ENCODE results near the gene GPR31.
"Not testable (repeated sequence)": the region's sequence is repeated elsewhere in the genome, so short reads cannot be mapped to it uniquely, and the experiment has no call there.

DNA sequence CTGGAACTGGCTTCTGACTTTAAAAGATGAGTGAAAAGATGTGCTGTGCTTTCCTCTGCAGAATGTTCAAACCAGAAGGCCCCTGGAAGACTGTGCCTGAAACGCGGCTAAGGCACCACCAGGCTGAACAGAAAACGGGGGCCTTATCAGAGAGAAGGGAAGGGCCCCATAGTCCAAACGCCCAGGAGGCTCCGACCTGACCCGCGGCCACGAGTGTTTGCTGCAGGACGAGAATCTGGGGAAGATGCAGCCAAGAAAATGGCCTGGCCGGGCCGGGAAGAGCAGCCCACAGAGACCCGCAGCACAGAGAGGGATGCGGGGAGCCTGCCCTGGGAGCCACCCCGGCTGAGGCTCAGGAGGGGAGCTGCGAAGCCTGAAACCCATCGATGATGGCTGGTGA is 10.5 kb upstream of the GPR31 start:
- TF ChIP-seq, protein P1, sequence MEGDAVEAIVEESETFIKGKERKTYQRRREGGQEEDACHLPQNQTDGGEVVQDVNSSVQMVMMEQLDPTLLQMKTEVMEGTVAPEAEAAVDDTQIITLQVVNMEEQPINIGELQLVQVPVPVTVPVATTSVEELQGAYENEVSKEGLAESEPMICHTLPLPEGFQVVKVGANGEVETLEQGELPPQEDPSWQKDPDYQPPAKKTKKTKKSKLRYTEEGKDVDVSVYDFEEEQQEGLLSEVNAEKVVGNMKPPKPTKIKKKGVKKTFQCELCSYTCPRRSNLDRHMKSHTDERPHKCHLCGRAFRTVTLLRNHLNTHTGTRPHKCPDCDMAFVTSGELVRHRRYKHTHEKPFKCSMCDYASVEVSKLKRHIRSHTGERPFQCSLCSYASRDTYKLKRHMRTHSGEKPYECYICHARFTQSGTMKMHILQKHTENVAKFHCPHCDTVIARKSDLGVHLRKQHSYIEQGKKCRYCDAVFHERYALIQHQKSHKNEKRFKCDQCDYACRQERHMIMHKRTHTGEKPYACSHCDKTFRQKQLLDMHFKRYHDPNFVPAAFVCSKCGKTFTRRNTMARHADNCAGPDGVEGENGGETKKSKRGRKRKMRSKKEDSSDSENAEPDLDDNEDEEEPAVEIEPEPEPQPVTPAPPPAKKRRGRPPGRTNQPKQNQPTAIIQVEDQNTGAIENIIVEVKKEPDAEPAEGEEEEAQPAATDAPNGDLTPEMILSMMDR (IDR thresholded peaks at IDR 0.05; ENCODE audit: insufficient read depth, low read depth, low read length): not testable (repeated sequence)
- TF ChIP-seq EZH2 (IDR thresholded peaks at IDR 0.05; ENCODE audit: insufficient read depth, low read length): not testable (repeated sequence)

Data from astrocyte (in vitro differentiated cells and primary cell).